ENCODE data around the gene RELA.

DNA sequence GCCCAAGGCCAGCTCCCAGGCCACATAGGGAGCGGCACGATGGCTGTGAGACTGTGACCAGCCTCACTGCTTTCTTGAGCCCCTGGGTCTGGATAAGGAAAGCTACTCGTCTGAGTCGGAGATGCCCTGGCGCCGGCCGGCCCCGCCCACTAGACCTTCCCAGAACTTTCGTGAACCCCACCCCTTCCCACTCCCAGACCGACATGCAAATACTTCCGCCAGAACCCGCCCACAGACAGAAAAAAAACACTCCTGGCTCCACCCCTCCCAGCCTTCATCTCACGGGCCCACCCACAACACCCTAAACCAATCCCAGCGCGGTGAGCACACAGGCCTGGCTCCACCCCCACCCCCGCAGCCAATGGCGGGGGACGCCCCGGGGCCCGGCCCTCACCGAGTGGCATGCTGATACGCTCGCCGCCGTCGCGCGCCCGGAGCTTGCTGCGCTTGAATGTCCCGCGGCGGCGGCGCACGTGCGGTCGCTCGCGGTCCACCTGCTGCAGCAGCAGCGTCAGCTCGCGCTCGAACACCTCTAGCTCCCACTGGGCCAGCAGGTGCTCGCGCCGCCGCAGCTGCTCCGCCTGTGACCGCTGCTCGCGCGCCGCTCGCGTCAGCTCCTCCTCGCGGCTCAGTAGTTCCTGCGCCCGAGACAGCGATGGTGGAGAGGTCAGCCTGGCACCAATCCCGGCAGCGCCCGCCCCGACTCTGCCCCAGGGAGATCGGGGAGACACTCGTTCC lies 55.7 kb downstream of the RELA start:
- TF ChIP-seq, protein P1, sequence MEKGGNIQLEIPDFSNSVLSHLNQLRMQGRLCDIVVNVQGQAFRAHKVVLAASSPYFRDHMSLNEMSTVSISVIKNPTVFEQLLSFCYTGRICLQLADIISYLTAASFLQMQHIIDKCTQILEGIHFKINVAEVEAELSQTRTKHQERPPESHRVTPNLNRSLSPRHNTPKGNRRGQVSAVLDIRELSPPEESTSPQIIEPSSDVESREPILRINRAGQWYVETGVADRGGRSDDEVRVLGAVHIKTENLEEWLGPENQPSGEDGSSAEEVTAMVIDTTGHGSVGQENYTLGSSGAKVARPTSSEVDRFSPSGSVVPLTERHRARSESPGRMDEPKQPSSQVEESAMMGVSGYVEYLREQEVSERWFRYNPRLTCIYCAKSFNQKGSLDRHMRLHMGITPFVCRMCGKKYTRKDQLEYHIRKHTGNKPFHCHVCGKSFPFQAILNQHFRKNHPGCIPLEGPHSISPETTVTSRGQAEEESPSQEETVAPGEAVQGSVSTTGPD (CRISPR knock-in tag; IDR thresholded peaks at IDR 0.05) = no peak
- TF ChIP-seq SMAD3 (CRISPR knock-in tag; IDR thresholded peaks at IDR 0.05) (no peak), RAD51 (IDR thresholded peaks at IDR 0.05; ENCODE audit: borderline replicate concordance) (no peak), ZFP41 (CRISPR knock-in tag; IDR thresholded peaks at IDR 0.05; ENCODE audit: borderline replicate concordance) (no peak), GLI4 (CRISPR knock-in tag; IDR thresholded peaks at IDR 0.05; ENCODE audit: borderline replicate concordance) (no peak), HMG20A (CRISPR knock-in tag; IDR thresholded peaks at IDR 0.05; ENCODE audit: borderline replicate concordance) (no peak), MTF2 (CRISPR knock-in tag; IDR thresholded peaks at IDR 0.05; ENCODE audit: borderline replicate concordance) (no peak)
- TF ChIP-seq, protein P2, sequence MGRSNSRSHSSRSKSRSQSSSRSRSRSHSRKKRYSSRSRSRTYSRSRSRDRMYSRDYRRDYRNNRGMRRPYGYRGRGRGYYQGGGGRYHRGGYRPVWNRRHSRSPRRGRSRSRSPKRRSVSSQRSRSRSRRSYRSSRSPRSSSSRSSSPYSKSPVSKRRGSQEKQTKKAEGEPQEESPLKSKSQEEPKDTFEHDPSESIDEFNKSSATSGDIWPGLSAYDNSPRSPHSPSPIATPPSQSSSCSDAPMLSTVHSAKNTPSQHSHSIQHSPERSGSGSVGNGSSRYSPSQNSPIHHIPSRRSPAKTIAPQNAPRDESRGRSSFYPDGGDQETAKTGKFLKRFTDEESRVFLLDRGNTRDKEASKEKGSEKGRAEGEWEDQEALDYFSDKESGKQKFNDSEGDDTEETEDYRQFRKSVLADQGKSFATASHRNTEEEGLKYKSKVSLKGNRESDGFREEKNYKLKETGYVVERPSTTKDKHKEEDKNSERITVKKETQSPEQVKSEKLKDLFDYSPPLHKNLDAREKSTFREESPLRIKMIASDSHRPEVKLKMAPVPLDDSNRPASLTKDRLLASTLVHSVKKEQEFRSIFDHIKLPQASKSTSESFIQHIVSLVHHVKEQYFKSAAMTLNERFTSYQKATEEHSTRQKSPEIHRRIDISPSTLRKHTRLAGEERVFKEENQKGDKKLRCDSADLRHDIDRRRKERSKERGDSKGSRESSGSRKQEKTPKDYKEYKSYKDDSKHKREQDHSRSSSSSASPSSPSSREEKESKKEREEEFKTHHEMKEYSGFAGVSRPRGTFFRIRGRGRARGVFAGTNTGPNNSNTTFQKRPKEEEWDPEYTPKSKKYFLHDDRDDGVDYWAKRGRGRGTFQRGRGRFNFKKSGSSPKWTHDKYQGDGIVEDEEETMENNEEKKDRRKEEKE (IDR thresholded peaks at IDR 0.05) = no peak

All from HepG2 (cell line).